Activated CD8-positive, alpha-beta memory T cell treated with anti-CD3 and anti-CD28 coated beads for 24 hours (primary cell): Measurements from ENCODE around the gene BMPR1B.

Experiments used
- DNase-seq: peaks from one replicate; pipeline ENCODE4 v3.0.0-alpha.2; 2020

Gene BMPR1B

DNA sequence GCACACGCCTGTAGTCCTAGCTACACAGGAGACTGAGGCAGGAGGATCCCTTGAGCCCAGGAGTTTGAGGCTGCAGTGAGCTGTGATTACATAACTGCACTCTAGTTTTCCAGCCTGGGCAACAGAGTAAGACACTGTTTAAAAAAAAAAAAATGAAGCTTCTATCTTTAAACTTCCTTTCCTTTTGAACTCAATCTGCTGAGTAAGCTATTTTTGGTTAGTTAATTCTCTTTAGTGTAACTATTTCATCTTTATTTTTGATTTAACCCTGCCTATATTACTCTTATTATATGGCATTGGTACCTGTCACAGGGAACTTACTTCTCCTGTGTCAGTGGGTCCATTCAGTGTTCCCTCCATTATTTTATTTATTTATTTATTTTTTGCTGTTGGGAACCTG is 160.8 kb downstream of the BMPR1B start:
- DNase-seq, result no peak

GRCh38 chr4:94920369-94920768 is 162.6 kb downstream of the BMPR1B start:
- no peak for DNase-seq

- DNase-seq, result no peak
Observed at GRCh38 chr4:94924566-94924965, 166.8 kb downstream of the BMPR1B start.

GRCh38 chr4:94925764-94926347 is 168.1 kb downstream of the BMPR1B start:
- DNase-seq, result no peak

DNA sequence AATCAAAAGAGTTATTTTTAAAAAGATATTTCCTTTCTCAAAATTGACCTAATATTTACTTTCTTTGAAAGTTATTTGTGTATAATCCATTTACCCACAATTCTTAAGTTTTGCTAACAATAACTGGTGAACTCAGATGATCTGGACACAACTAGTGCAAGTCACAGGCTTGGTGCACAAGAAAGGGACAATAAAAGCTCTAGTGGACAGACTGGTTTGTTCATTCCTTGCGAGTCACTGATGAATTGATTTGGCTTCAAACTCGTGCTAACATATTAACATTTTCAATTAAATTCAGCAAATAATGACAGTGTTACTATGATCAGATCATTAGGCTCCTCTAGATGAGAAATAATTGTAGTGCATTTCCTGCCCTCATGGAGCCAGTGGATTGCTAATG is 169.2 kb downstream of the BMPR1B start:
- DNase-seq, result no peak

DNA sequence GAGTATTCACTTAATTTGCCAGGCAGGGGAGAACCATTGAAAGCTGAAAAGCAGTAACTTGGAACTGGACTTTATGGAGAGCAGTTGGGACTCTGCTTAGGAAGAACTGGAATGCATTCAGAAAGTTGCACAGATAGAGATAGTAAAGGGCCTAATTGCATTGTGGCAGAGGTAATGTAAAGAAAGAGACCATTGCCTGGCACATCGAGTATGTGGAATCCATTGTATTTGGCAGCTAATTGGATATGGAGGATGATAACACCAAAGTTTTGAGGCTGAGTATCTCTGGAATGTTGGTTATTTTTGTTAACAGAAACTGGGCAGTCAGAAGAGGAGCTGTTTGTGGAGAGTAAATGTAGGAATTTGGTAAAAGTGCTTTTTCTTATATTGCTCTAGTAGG is 169.9 kb downstream of the BMPR1B start:
- DNase-seq, result no peak

DNA sequence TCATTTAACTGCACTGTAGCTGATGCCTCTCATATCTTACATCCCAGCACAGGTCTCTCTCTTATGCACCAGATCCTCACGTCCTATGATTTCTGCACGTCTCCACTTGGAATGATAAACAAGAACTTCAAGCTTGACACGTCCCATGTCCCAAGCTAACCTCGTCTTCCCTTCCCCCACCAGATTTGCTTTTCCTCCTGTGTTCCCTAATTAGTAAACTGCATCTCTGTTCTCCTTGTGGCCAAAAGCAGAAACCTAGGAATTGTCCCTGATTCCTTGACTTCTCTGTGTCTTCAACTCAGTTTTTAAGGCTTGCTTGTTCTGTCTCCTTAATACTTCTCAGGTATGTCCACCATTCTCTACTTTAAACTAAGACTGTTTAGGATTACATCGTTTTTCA is 171.9 kb downstream of the BMPR1B start:
- DNase-seq, result no peak

DNA sequence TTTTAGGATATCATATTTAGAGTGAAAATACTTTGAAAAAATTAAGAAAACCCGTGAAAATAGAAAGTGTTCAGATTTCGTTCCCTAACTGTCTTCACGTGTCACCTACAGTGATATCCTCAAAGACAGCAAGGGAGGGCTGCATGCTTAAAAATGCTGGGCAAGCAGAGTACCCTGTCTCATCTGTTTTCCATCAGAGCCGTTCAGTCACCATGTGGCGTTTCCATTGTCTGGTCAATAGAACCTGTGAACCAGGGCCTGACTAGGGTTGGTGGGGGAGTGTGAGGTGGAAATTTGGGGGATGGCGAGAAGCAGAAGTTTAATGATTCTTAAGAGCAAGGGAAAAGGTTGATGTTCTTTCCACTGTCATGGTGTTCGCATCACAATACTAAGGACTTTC is 173.9 kb downstream of the BMPR1B start:
- no peak for DNase-seq

- DNase-seq, result no peak
Observed at GRCh38 chr4:94932366-94932765, 174.6 kb downstream of the BMPR1B start.

- DNase-seq, result no peak
Observed at GRCh38 chr4:94933799-94934198, 176.0 kb downstream of the BMPR1B start.

- DNase-seq, result no peak
Observed at GRCh38 chr4:94934201-94934600, 176.4 kb downstream of the BMPR1B start.

DNA sequence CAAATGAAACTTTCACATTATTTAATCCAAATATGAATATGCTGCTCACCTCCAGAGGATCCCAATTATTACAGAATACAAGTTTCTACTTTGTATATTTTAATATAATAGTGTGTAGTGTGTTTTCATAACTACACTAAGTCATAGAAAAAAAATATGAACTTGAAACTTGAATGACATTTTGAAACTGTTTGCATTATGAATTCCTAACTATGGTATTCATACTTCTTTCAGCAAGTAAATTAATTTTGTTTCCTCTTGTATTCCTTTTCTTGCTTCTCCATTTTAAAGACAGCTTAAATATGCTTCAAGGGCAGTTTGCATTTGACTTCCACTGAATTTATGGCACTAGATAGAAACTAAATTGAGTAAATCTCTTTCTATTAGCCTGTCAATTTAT is 177.1 kb downstream of the BMPR1B start:
- no peak for DNase-seq

DNA sequence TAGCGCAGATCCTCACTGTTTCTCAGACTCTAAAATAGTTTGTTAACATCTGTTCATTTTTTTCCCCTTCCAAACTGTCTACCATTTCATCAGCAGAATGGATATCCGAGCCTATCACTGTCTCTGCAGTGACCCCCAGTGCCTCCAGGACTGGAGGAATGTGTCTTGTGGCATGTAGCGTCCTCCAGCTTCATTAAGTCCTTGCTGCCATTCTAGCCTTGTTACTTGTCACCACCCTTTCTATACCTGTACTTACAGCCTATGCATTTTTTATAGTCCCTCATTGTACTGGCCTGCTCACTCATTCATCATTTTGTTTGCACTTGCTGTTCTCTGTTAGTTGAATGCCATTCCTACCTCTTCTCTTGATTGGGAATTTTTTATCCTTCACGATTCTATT is 179.1 kb downstream of the BMPR1B start:
- no peak for DNase-seq

DNA sequence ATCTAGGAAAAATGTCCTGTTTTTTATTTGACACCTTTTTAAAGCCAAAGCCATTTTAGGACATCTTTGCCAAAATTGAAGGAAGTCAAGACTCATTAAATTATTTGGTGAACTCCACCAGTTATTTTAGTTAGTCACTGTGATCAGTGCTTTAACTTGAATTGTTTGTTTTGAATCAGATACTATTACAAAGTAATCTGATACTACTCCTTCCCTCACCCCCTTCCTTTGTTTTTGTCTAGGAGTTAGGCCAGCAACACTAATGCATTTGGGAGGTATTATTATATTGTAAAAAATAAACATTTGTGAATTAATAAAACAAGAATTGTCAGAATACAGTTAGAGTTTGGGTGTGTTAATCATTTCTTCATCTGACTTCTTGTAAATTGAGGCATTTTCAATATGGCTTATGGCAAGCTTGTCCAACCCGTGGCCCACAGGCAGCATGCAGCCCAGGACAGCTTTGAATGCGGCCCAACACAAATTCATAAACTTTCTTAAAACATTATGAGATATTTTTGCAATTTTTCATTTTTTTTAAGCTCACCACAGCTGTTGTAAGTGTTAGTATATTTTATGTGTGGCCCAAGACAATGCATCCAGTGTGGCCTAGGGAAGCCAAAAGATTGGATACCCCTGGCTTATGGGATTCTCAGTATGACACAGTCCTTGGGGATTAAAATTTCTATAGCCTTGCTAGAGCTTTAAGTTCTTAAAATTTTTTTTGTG is 182.2 kb downstream of the BMPR1B start:
- DNase-seq, result no peak

DNA sequence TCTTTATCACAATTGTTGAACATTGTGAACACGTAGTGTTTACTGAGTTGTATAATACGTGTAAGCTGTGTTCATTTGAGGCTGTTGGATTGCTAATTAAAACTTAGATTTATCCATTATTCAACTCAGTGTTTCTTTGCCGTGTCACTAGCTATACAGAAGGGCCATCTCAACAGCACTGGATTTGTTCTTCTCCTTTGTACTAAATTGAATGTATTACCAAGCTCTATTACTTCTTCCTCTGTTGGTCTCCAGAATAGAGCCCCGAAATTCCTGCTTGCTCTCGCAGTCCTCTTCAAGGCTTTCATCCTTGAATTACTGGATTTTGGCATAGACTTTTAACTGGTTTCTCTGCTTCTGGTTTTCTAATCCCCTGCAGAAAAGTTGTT is 182.8 kb downstream of the BMPR1B start:
- DNase-seq, result no peak

- no peak for DNase-seq
Observed at GRCh38 chr4:94941706-94942105, 184.0 kb downstream of the BMPR1B start.

- DNase-seq, result no peak
Observed at GRCh38 chr4:94944726-94945125, 187.0 kb downstream of the BMPR1B start.

DNA sequence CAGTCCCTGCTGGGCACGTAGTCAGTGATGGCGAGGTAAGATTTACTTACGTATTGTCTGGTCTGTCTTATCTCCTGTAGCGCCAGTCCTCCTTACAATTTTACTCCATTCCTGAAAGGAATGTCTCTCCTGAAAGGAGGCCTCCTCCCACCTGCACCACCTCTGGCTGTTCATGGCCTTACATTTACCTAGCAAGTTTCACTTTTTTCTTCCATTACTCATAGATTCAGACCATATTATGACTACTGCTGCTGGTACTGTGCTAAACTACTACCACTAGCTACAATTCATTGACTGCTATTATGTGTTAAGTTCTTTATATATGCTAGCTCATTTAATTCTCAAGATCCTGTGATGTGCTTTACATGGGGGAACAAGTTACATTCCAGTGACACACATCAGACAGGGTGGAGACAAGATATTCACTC is 189.9 kb downstream of the BMPR1B start:
- no peak for DNase-seq

GRCh38 chr4:94954251-94954650 is 196.5 kb downstream of the BMPR1B start:
- DNase-seq, result no peak

DNA sequence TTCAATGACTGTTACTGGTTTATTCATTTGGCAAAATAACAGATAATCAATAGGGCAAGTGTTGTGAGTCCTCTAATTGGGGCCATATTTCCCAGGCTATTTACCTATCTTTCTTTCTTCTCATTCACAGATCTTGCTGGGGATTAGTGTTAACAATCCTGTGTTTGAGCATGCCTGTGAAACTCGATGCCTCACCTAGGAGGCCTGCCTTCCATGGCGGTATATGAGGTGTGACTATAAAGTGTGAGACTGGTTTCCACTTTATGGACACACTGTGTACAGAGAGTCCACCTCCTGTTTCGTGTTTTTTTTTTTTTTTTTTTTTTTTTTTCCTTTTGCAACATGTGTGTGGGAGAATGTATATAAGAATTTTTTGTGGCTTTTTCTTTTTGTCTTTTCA is 199.3 kb downstream of the BMPR1B start:
- DNase-seq, result no peak

DNA sequence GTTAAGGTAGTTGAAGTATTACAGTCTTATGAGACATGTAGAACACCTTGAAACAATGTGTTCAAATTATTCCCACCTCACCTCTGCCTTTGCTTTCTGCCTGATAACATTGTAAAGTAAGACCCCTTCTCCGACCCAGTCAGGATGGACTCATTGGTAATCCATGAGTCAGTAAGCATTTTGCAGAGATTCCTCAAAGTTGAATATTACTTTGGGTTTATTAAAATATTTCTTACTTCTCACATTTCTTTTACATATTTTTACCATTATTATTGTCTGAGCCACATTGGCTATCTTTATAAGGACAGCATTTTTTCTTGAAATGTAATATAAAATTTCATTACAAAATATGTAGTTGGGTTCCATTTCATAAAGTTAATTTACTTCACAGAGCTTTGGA is 201.6 kb downstream of the BMPR1B start:
- no peak for DNase-seq

DNA sequence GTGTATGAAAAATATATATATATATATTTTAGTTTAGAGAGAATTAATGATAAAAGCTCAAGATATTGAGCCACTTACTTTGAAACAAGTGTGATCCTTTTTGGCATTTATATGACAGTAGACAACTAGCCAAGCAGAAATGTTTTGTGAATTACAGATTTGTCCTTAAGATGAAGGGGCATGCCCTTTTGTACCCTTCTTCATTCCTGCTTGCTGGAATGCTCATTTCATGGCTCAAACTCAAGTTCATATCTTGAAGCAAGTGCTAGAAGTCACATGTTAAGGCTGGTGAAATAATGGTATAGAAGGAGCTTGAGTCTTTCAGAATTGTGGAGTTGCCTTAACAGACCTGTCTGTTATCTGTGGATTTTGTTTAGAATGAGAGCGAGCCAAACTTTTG is 203.0 kb downstream of the BMPR1B start:
- DNase-seq, result no peak

GRCh38 chr4:94961420-94961819 is 203.7 kb downstream of the BMPR1B start:
- DNase-seq, result no peak

GRCh38 chr4:94962484-94962883 is 204.7 kb downstream of the BMPR1B start:
- no peak for DNase-seq

GRCh38 chr4:94965852-94966251 is 208.1 kb downstream of the BMPR1B start:
- DNase-seq, result no peak
